SK-N-SH (cell line): ENCODE measurements around the gene GSK3A. TPM values are rescaled to one million over a fixed set of nuclear protein-coding genes. Genes with fewer than 3 reads are reported as not detected.
"Not testable (repeated sequence)": the region's sequence is repeated elsewhere in the genome, so short reads cannot be mapped to it uniquely, and the experiment has no call there.

Source experiments
- CTCF ChIA-PET: fragments of 300-600, 350-600 bp; formaldehyde crosslinking; extraction: SDS; loops from one replicate; lab custom pipeline; 2021; lab: Yijun Ruan, JAX
- POLR2A ChIA-PET: fragments of 350-600 bp; sonication (Branson Sonifier 250); formaldehyde crosslinking; extraction: SDS; loops from one replicate; lab custom pipeline; 2020; ENCODE audit warnings: antibody characterized with exemption, inconsistent platforms; lab: Yijun Ruan, JAX
- DNase-seq: peaks from one replicate; pipeline ENCODE4 v3.0.0; 2012
- H2AFZ ChIP-seq: fragments of 200-600 bp; sonication (generic); 2 replicates; pipeline ENCODE4 v1.8.1; 2016; ENCODE audit warnings: antibody characterized with exemption, mild to moderate bottlenecking, low read depth
- H3F3A ChIP-seq: fragments of 200-600 bp; sonication (generic); replicated peaks from 2 replicates; pipeline ENCODE3; 2016; ENCODE audit warnings: antibody characterized with exemption, mild to moderate bottlenecking; ENCODE audit not compliant: insufficient read depth
- H3K27ac ChIP-seq, 2 experiments: fragments of 200-500 bp in 1 of 2; fragments of 200-600 bp in 1 of 2; sonication (Bioruptor generic) in 1 of 2; sonication (generic), shearing (Covaris generic) in 1 of 2; 2 replicates each; pipeline versions ENCODE4 v1.5.1 to v1.6.1; 2014 to 2016; ENCODE audit warnings: low read depth in 2 of 2, inconsistent platforms in 1 of 2, low read length in 1 of 2, mild to moderate bottlenecking in 1 of 2, mixed read lengths in 1 of 2
- H3K27me3 ChIP-seq: fragments of 200-600 bp; sonication (generic), shearing (Covaris generic); 2 replicates; pipeline ENCODE4 v1.6.1; 2016; ENCODE audit warnings: mixed run types; ENCODE audit not compliant: insufficient read depth
- H3K36me3 ChIP-seq, 2 experiments: fragments of 200-500 bp in 1 of 2; fragments of 200-600 bp in 1 of 2; sonication (Bioruptor generic) in 1 of 2; sonication (generic) in 1 of 2; replicated peaks in 1 of 2; 2 replicates each; pipeline versions ENCODE3 to v1.5.1; 2014 to 2016; ENCODE audit warnings: low read length in 1 of 2, mild to moderate bottlenecking in 1 of 2; ENCODE audit not compliant: insufficient read depth in 2 of 2, control insufficient read depth in 1 of 2
- H3K4me1 ChIP-seq, 2 experiments: fragments of 200-500 bp in 1 of 2; fragments of 200-600 bp in 1 of 2; sonication (Bioruptor generic) in 1 of 2; sonication (generic), shearing (Covaris generic) in 1 of 2; 2 replicates each; pipeline versions ENCODE4 v1.5.1 to v1.6.1; 2014 to 2016; ENCODE audit warnings: low read depth in 1 of 2, low read length in 1 of 2, mixed run types in 1 of 2; ENCODE audit not compliant: insufficient read depth in 2 of 2, control insufficient read depth in 1 of 2
- H3K4me2 ChIP-seq: fragments of 200-600 bp; sonication (generic), shearing (Covaris generic); 2 replicates; pipeline ENCODE4 v1.6.1; 2017; ENCODE audit warnings: mixed run types
- H3K4me3 ChIP-seq, 2 experiments: fragments of 200-500 bp in 1 of 2; fragments of 200-600 bp in 1 of 2; sonication (Bioruptor generic) in 1 of 2; sonication (generic), shearing (Covaris generic) in 1 of 2; 2 replicates each; pipeline versions ENCODE4 v1.5.1 to v1.8.1; 2014 to 2016; ENCODE audit warnings: low read depth in 2 of 2, inconsistent platforms in 1 of 2, low read length in 1 of 2, mild to moderate bottlenecking in 1 of 2, mixed read lengths in 1 of 2, moderate library complexity in 1 of 2
- H3K79me2 ChIP-seq: fragments of 200-600 bp; sonication (generic); 2 replicates; pipeline ENCODE4 v1.8.1; 2017; ENCODE audit warnings: mild to moderate bottlenecking; ENCODE audit not compliant: insufficient read depth
- H3K9ac ChIP-seq: fragments of 200-600 bp; sonication (generic); 2 replicates; pipeline ENCODE4 v1.6.1; 2017; ENCODE audit warnings: mixed run types
- H3K9me2 ChIP-seq: fragments of 200-600 bp; sonication (generic); 2 replicates; pipeline ENCODE4 v1.6.1; 2017; ENCODE audit warnings: mixed run types
- H3K9me3 ChIP-seq: fragments of 200-600 bp; sonication (generic); 2 replicates; pipeline ENCODE4 v1.6.1; 2017; ENCODE audit warnings: mixed run types, mild to moderate bottlenecking, moderate library complexity
- H4K20me1 ChIP-seq: fragments of 200-600 bp; sonication (generic); 2 replicates; pipeline ENCODE4 v1.6.1; 2017; ENCODE audit warnings: mild to moderate bottlenecking, mixed run types; ENCODE audit not compliant: insufficient read depth
- CHD2 ChIP-seq: fragments of 150-350 bp; IDR thresholded peaks from 2 replicates; pipeline ENCODE4 v1.6.1; 2018; ENCODE audit warnings: low read length; ENCODE audit not compliant: partially characterized antibody
- EP300 ChIP-seq, 2 experiments: IDR thresholded peaks; 2 replicates each; pipeline versions ENCODE4 v1.4.0 to v1.6.1; 2012; ENCODE audit warnings: borderline replicate concordance in 1 of 2, low read depth in 1 of 2, low read length in 1 of 2
- EZH2phosphoT487 ChIP-seq: fragments of 200-600 bp; sonication (generic); IDR thresholded peaks from 2 replicates; pipeline ENCODE4 v1.6.1; 2017; ENCODE audit warnings: low read depth, mixed run types, mild to moderate bottlenecking, antibody characterized with exemption, moderate library complexity, borderline replicate concordance
- FOSL2 ChIP-seq: IDR thresholded peaks from 2 replicates; pipeline ENCODE4 v1.4.0; 2012; ENCODE audit warnings: low read depth, mild to moderate bottlenecking, moderate library complexity, borderline replicate concordance
- FOXJ3 ChIP-seq: sonication (generic); formaldehyde crosslinking; IDR thresholded peaks from 2 replicates; pipeline ENCODE4 v1.5.1; 2020; ENCODE audit warnings: mild to moderate bottlenecking, missing genetic modification reagents
- FOXM1 ChIP-seq: IDR thresholded peaks from 2 replicates; pipeline ENCODE4 v1.4.0; 2012; ENCODE audit warnings: low read depth, mild to moderate bottlenecking
- GATA2 ChIP-seq: sonication (generic); formaldehyde crosslinking; IDR thresholded peaks from 2 replicates; pipeline ENCODE4 v1.5.0; 2020; ENCODE audit warnings: mild to moderate bottlenecking, missing genetic modification reagents
- POLR2AphosphoS5 ChIP-seq: IDR thresholded peaks from 2 replicates; pipeline ENCODE4 v1.6.1; 2012; ENCODE audit warnings: low read depth, low read length
- RCOR1 ChIP-seq: fragments of 150-350 bp; IDR thresholded peaks from 2 replicates; pipeline ENCODE4 v1.6.1; 2017; ENCODE audit warnings: antibody characterized with exemption, low read length
- RFX5 ChIP-seq: IDR thresholded peaks from 2 replicates; pipeline ENCODE4 v1.6.1; 2012; ENCODE audit warnings: mild to moderate bottlenecking, improper control_type of control experiment, low read length
- RXRA ChIP-seq: IDR thresholded peaks from 2 replicates; pipeline ENCODE4 v1.4.0; 2012; ENCODE audit warnings: low read depth, mild to moderate bottlenecking, borderline replicate concordance
- SIN3A ChIP-seq: IDR thresholded peaks from 2 replicates; pipeline ENCODE4 v1.6.1; 2012; ENCODE audit warnings: low read depth, mild to moderate bottlenecking, low read length, moderate library complexity, borderline replicate concordance
- TAF1 ChIP-seq: IDR thresholded peaks from 2 replicates; pipeline ENCODE4 v1.6.1; 2012; ENCODE audit warnings: low read depth, mild to moderate bottlenecking, low read length, moderate library complexity, borderline replicate concordance
- USF1 ChIP-seq: IDR thresholded peaks from 2 replicates; pipeline ENCODE4 v1.4.0; 2012; ENCODE audit warnings: low read depth, borderline replicate concordance
- YY1 ChIP-seq: IDR thresholded peaks from 2 replicates; pipeline ENCODE4 v1.4.0; 2012; ENCODE audit warnings: low read depth, mild to moderate bottlenecking
- WGBS: methylation state at CpG from one replicate; pipeline ENCODE4 v1.1.6; 2017; ENCODE audit warnings: low lambda C conversion rate; 5-methylcytosine and 5-hydroxymethylcytosine counted together
- polyA plus RNA-seq, 3 experiments: library from polyadenylated mRNA; depleted of rRNA; stranded (reverse); fragments of >200 nt; gene quantifications; 2 replicates each; pipeline ENCODE4 v1.2.3, GENCODE V29; 2012
- TF ChIP-seq, protein P1 (sequence below): IDR thresholded peaks from 2 replicates; pipeline ENCODE4 v1.4.0; 2012; ENCODE audit warnings: low read depth

GSK3A gene
- polyA plus RNA-seq, 1 of the 3 experiments (the other 2 are of a cell fraction), result 42.1 TPM

GRCh38 chr19:42268142-42268703, 25.8 kb upstream of the GSK3A start (continued):
- TF ChIP-seq, protein P1, sequence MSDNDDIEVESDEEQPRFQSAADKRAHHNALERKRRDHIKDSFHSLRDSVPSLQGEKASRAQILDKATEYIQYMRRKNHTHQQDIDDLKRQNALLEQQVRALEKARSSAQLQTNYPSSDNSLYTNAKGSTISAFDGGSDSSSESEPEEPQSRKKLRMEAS, result peak; percentile 88
- TF ChIP-seq CHD2, result peak; percentile 98
- TF ChIP-seq POLR2AphosphoS5, result no peak
- TF ChIP-seq TAF1, result peak; percentile 46; the same call in 1 of the 2 replicates
- peak; percentile 93 for TF ChIP-seq RFX5
- peak; percentile 47 to 90; a peak in 2 of 4 replicates for TF ChIP-seq EP300 (IDR thresholded peaks at IDR 0.05; ENCODE audit: borderline replicate concordance in 1 of 2, low read depth in 1 of 2, low read length in 1 of 2)
- no peak for TF ChIP-seq EZH2phosphoT487
- peak; percentile 42; the same call in 1 of the 2 replicates for TF ChIP-seq USF1
- 0 out of 2 replicates have a peak, but pooled peaks have one; percentile 34 for TF ChIP-seq FOXJ3 (CRISPR knock-in tag)
- TF ChIP-seq SIN3A, result no peak
- TF ChIP-seq YY1, result no peak

- H3K27me3 ChIP-seq, result no peaks in the 10 kb centered on the region
- H3K9ac ChIP-seq, result peak overlapping the region; percentile 99
- peak overlapping the region; percentile 66 for H2AFZ ChIP-seq
- ChIA-PET POLR2A (no interaction called here), CTCF (interaction anchor here (0.9 kb wide), 1 partner anchor 12 kb away, joined by 3 read pairs; no protein-coding TSS in a partner anchor)
- no peak for DNase-seq
- H3K9me2 ChIP-seq, result no peaks in the 10 kb centered on the region
- H3F3A ChIP-seq, result peaks cover 8% of the 10 kb centered on the region
- no peaks in the 10 kb centered on the region for H4K20me1 ChIP-seq
- peak overlapping the region; percentile 74 to 88 for H3K4me3 ChIP-seq
- H3K36me3 ChIP-seq, result peaks cover 0 to 10% of the 10 kb centered on the region in 2 experiments
- peak overlapping the region; percentile 92 to 98; a peak in 3 of 4 replicates for H3K27ac ChIP-seq
- 24% methylated on average over 13 of the region's 13 CpGs for WGBS
- no peak for TF ChIP-seq FOSL2
- no peak for TF ChIP-seq GATA2
- TF ChIP-seq RCOR1, result no peak
- TF ChIP-seq RXRA, result no peak
- no peak for TF ChIP-seq YY1
- no peak for TF ChIP-seq FOXM1
- peak overlapping the region; percentile 84 for H3K4me2 ChIP-seq
- H3K79me2 ChIP-seq, result peaks cover 34% of the 10 kb centered on the region
- H3K4me1 ChIP-seq, result peaks cover 13 to 29% of the 10 kb centered on the region in 2 experiments; a peak in 3 of 4 replicates
- H3K9me3 ChIP-seq, result no peaks in the 10 kb centered on the region
These were observed 25.3 kb upstream of the GSK3A start for GRCh38 chr19:42267644-42268141.

DNA sequence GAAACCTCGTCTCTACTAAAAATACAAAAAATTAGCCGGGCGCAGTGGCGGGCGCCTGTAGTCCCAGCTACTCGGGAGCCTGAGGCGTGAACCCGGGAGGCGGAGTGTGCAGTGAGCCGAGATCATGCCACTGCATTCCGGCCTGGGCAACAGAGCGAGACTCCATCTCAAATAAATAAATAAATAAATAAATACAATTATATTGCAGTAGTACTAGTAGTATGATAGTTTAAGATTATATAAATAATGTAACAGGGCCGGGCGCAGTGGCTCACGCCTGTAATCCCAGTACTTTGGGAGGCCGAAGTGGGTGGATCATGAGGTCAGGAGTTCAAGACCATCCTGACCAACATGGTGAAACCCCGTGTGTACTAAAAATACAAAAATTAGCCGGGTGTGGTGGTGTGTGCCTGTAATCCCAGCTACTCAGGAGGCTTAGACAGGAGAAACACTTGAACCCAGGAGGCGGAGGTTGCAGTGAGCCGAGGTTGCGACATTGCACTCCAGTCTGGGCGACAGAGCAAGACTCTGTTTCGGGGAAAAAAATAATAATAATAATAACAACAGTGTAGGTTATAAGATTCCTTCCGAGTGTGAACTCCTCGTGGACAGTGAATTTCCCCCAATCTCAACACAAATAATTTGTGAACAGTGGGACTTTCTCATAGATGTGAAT, 24.7 kb upstream of the GSK3A start:
- H3K4me2 ChIP-seq, result peak overlapping the region; percentile 84
- 96% methylated on average over 25 of the region's 25 CpGs for WGBS
- peaks cover 13 to 29% of the 10 kb centered on the region in 2 experiments; a peak in 3 of 4 replicates for H3K4me1 ChIP-seq

GRCh38 chr19:42266105-42266504, 23.7 kb upstream of the GSK3A start:
- H3K9me3 ChIP-seq, H3K9ac ChIP-seq, H3F3A ChIP-seq, H4K20me1 ChIP-seq, H2AFZ ChIP-seq, H3K36me3 ChIP-seq, H3K9me2 ChIP-seq, POLR2A ChIA-PET, H3K4me2 ChIP-seq, H3K27me3 ChIP-seq, H3K27ac ChIP-seq, DNase-seq, CTCF ChIA-PET, H3K4me3 ChIP-seq: not testable (repeated sequence)
- Histone ChIP-seq H3K79me2 (peaks cover 18% of the 10 kb centered on the region), H3K4me1 (peaks cover 8 to 22% of the 10 kb centered on the region in 2 experiments; a peak in 3 of 4 replicates)
- 91% methylated on average over 4 of the region's 4 CpGs for WGBS

More for the DNA sequence above, 24.7 kb upstream of the GSK3A start:
- H3K9ac ChIP-seq, H3F3A ChIP-seq, H3K4me3 ChIP-seq, H4K20me1 ChIP-seq, H3K36me3 ChIP-seq, POLR2A ChIA-PET, H3K9me2 ChIP-seq, DNase-seq, H3K9me3 ChIP-seq, H3K27me3 ChIP-seq: not testable (repeated sequence)
- 0 out of 2 replicates have a peak overlapping the region, but pooled peaks have one; percentile 66 for H2AFZ ChIP-seq
- peak overlapping the region in 1 of 2 experiments; percentile 92; a peak in 3 of 4 replicates for H3K27ac ChIP-seq
- CTCF ChIA-PET, result interaction anchor here (0.9 kb wide), 1 partner anchor 12 kb away, joined by 3 read pairs; no protein-coding TSS in a partner anchor
- H3K79me2 ChIP-seq, result peaks cover 27% of the 10 kb centered on the region
